Measurements from ENCODE around the gene HMOX1. TPM values are rescaled to one million over a fixed set of nuclear protein-coding genes. Genes with fewer than 3 reads are reported as not detected.

HMOX1 gene
- total and polyA plus RNA-seq, 2 of the 13 experiments (the other 11 are each of a cell fraction or from before 2014, with no cell fraction given) = 53.6 to 67.4 TPM

DNA sequence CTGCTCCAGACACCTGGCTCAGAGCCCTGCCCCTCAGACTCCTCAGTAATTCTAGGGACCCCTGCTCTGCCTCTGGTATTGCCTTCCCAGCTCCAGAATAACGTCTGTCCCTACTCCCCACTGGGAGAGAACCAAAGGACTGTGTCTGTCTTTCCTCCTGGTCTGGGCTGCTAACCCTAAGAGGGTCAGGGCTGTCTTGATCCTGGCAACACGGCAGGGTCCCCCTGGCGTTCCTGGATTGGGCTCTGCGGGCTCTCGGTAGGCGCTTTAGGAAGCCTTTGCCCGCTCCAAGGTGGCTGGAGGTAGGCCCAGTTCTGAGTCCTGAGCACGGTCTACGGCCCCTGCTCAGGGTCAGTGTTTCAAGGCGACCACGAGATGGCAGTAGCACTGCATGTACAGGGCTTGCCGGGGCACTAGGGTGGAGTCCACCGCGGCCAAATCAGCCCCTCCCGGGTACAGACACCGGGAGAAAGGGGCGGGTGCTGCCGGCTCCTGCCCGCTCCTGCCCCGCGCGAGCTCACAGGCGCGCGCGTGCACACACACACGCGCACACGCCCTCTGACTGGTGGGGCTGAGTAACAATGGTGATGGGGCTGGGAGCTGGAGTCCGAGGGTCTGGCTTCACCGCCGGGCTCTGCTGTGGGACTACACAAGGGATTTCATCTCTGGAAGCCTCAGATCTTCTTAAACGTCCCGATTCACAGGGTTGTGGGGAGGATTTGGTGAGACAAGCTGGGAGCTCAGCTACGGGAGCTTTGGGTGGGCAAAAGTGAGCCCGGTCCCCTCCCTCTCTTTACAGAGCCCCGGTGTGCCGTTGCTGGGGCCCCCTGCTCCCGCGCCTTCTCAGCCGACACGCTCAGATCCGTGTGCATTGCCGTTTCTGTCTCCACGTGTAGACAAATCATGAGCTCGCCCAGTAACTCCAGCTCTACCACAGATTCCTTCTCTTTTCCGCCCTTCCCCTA is 30.1 kb upstream of the HMOX1 start (continued):
- TF ChIP-seq SMYD3 (CRISPR knock-in tag; IDR thresholded peaks at IDR 0.05) (no peak), REPIN1 (CRISPR knock-in tag; IDR thresholded peaks at IDR 0.05; ENCODE audit: borderline replicate concordance, low read depth) (no peak), ZNF777 (CRISPR knock-in tag; IDR thresholded peaks at IDR 0.05) (no peak), PAX8 (CRISPR knock-in tag; IDR thresholded peaks at IDR 0.05; ENCODE audit: borderline replicate concordance) (0 out of 2 replicates have a peak, but pooled peaks have one; percentile 66), ZNF780A (CRISPR knock-in tag; IDR thresholded peaks at IDR 0.05) (no peak), ZNF746 (CRISPR knock-in tag; IDR thresholded peaks at IDR 0.05) (no peak), PBX2 (CRISPR knock-in tag; IDR thresholded peaks at IDR 0.05) (no peak), ATM (IDR thresholded peaks at IDR 0.05; ENCODE audit: borderline replicate concordance) (no peak), NR2F2 (IDR thresholded peaks at IDR 0.05; ENCODE audit: borderline replicate concordance, low read depth) (no peak), ZNF484 (CRISPR knock-in tag; IDR thresholded peaks at IDR 0.05; ENCODE audit: borderline replicate concordance, low read depth) (no peak), FLYWCH1 (CRISPR knock-in tag; IDR thresholded peaks at IDR 0.05) (no peak), ZNF577 (CRISPR knock-in tag; IDR thresholded peaks at IDR 0.05; ENCODE audit: borderline replicate concordance, low read depth) (no peak), ZNF550 (CRISPR knock-in tag; IDR thresholded peaks at IDR 0.05; ENCODE audit: borderline replicate concordance) (no peak), STAT5B (CRISPR knock-in tag; IDR thresholded peaks at IDR 0.05) (no peak), PBX3 (CRISPR knock-in tag; IDR thresholded peaks at IDR 0.05; ENCODE audit: borderline replicate concordance) (no peak), NFE2L1 (CRISPR knock-in tag; IDR thresholded peaks at IDR 0.05; ENCODE audit: borderline replicate concordance) (no peak), HIVEP1 (CRISPR knock-in tag; IDR thresholded peaks at IDR 0.05) (no peak), ZNF446 (CRISPR knock-in tag; IDR thresholded peaks at IDR 0.05) (no peak), RNF2 (conservative IDR thresholded peaks at IDR 0.05; ENCODE audit: low read depth) (no peak), KLF6 (CRISPR knock-in tag; IDR thresholded peaks at IDR 0.05) (0 out of 2 replicates have a peak, but pooled peaks have one; percentile 26), ZNF772 (CRISPR knock-in tag; IDR thresholded peaks at IDR 0.05) (no peak), ZNF703 (CRISPR knock-in tag; IDR thresholded peaks at IDR 0.05; ENCODE audit: borderline replicate concordance) (no peak), HOXD1 (CRISPR knock-in tag; IDR thresholded peaks at IDR 0.05) (no peak; the same call in 1 of the 2 replicates), ZNF749 (CRISPR knock-in tag; IDR thresholded peaks at IDR 0.05; ENCODE audit: borderline replicate concordance) (no peak), BCL6 (CRISPR knock-in tag; IDR thresholded peaks at IDR 0.05) (no peak)
- TF ChIP-seq, protein P1, sequence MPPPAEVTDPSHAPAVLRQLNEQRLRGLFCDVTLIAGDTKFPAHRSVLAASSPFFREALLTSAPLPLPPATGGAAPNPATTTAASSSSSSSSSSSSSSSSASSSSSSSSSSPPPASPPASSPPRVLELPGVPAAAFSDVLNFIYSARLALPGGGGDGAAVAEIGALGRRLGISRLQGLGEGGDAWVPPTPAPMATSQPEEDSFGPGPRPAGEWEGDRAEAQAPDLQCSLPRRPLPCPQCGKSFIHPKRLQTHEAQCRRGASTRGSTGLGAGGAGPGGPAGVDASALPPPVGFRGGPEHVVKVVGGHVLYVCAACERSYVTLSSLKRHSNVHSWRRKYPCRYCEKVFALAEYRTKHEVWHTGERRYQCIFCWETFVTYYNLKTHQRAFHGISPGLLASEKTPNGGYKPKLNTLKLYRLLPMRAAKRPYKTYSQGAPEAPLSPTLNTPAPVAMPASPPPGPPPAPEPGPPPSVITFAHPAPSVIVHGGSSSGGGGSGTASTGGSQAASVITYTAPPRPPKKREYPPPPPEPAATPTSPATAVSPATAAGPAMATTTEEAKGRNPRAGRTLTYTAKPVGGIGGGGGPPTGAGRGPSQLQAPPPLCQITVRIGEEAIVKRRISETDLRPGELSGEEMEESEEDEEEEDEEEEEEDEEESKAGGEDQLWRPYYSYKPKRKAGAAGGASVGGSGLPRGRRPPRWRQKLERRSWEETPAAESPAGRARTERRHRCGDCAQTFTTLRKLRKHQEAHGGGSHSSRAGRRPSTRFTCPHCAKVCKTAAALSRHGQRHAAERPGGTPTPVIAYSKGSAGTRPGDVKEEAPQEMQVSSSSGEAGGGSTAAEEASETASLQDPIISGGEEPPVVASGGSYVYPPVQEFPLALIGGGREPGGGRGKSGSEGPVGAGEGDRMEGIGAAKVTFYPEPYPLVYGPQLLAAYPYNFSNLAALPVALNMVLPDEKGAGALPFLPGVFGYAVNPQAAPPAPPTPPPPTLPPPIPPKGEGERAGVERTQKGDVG (CRISPR knock-in tag; IDR thresholded peaks at IDR 0.05; ENCODE audit: borderline replicate concordance) = no peak
